ENCODE results near the gene ZNF677.
"Not testable (repeated sequence)": the region's sequence is repeated elsewhere in the genome, so short reads cannot be mapped to it uniquely, and the experiment has no call there.

- TF ChIP-seq SREBF2, PBX3, NR3C1 (IDR thresholded peaks at IDR 0.05): not testable (repeated sequence)
- TF ChIP-seq, protein P1, sequence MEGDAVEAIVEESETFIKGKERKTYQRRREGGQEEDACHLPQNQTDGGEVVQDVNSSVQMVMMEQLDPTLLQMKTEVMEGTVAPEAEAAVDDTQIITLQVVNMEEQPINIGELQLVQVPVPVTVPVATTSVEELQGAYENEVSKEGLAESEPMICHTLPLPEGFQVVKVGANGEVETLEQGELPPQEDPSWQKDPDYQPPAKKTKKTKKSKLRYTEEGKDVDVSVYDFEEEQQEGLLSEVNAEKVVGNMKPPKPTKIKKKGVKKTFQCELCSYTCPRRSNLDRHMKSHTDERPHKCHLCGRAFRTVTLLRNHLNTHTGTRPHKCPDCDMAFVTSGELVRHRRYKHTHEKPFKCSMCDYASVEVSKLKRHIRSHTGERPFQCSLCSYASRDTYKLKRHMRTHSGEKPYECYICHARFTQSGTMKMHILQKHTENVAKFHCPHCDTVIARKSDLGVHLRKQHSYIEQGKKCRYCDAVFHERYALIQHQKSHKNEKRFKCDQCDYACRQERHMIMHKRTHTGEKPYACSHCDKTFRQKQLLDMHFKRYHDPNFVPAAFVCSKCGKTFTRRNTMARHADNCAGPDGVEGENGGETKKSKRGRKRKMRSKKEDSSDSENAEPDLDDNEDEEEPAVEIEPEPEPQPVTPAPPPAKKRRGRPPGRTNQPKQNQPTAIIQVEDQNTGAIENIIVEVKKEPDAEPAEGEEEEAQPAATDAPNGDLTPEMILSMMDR (IDR thresholded peaks at IDR 0.05): not testable (repeated sequence)
Measured at GRCh38 chr19:53301341-53301740, 46.7 kb upstream of the ZNF677 start.

Data from A549 (cell line).